ENCODE data around the gene SCN1B.
"Not testable (repeated sequence)": the region's sequence is repeated elsewhere in the genome, so short reads cannot be mapped to it uniquely, and the experiment has no call there.

The SCN1B gene

GRCh38 chr19:35030257-35031071, at the start of gene SCN1B:
Gene SCN1B, plus strand, starts transcription at chr19:35030470. Its CDS starts 351 bp downstream, at chr19:35030821.
- DNase-seq (ENCODE audit: low read depth, low spot score), result no peak

DNA sequence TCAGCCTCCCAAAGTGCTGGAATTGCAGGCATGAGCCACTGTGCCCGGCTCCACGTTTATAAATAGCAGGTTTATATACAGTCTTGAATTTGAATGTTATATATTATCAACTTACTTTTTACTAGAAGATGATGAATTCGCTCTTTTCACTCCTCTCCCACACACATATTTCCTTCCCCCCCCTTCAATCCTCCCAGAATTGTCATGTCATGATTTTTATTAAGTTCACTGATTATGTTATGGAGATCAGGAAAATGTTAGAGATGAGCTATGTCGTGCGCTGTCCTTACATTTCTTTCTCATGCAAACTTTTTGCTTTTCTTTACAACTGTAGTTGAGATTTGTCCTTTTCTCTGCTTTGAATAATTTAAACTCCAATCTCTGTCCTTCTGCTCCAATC, 48.0 kb upstream of the SCN1B start:
- DNase-seq (ENCODE audit: low read depth, low spot score), result no peak

DNA sequence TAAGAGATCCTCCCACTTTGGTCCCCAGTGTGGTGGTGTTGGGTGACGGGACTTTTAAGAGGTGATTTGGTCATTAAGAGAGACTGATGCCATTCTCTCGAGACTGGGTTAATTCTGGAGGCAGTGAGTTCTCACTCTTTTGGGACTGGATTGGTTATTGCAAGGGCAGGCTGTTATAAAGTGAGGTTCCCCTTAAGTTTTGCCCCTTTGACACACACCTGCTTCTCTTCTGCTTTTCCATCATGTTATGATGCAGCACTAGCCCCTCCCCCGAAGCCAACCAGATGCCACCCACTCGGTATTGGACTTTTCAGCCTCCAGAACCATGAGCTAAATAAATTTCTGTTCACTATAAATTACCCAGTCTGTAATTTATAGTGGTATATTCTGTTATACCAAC, 46.5 kb upstream of the SCN1B start:
- DNase-seq (ENCODE audit: low read depth, low spot score), result no peak

DNA sequence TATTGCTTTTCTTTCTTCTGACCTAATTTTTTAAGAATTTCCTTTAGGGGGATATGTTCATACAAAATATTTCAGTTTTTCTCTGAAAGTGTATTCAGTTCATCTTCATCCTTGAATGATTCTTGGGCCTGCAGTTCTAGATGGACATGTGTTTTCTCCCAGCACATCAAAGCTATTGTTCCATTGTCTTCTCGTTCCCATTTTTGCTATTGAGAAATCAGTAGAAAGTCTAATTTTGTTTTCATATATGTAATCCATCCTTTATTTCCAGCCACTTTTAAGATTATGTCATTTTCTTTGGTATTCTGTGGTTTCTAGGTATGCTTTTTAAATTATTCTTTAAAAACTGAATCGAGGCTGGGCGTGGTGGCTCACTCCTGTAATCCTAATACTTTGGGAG, 46.0 kb upstream of the SCN1B start:
- no peak for DNase-seq (ENCODE audit: low read depth, low spot score)

DNA sequence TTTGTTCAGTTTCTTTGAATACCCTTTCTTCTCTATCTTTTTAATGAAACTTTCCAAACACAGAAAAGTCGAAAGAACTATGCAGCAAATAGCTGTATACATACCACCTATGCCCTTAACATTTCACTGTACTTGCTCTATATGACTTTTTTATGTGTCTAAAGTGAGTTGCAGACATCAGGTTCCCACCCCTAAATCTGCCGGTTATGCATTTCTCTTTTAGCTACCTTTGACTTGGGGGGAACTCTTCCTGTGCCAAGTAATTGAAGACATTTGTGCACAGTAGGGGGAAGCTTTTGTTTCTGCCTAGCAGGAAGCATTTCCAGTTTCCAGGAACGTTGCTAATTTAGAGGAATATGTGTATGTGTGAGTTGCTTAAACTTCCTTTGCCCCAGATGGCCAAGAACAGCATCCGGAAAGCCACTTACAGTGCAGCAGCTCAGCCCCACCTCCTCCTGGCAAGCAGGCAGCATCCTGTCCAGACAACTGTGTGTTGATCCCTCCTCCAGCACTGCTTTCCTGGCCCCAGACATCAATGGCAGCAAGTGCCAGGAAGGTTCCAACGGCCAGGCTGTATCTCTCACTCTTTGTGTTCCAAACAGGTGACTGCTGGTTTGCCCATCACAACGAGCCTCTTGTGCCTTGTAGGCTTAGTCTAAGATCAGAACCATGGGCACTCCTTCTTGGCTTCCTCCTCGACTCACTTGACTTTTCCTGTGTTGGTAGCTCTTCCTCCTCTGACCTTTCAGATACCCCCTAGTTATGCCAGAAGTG, 44.8 kb upstream of the SCN1B start:
- DNase-seq (ENCODE audit: low read depth, low spot score), result no peak

GRCh38 chr19:34988119-34988518, 42.2 kb upstream of the SCN1B start:
- DNase-seq (ENCODE audit: low read depth, low spot score), result no peak

GRCh38 chr19:34989298-34989697, 41.0 kb upstream of the SCN1B start:
- DNase-seq (ENCODE audit: low read depth, low spot score), result no peak

GRCh38 chr19:34990578-34991192, 39.6 kb upstream of the SCN1B start:
- no peak for DNase-seq (ENCODE audit: low read depth, low spot score)

DNA sequence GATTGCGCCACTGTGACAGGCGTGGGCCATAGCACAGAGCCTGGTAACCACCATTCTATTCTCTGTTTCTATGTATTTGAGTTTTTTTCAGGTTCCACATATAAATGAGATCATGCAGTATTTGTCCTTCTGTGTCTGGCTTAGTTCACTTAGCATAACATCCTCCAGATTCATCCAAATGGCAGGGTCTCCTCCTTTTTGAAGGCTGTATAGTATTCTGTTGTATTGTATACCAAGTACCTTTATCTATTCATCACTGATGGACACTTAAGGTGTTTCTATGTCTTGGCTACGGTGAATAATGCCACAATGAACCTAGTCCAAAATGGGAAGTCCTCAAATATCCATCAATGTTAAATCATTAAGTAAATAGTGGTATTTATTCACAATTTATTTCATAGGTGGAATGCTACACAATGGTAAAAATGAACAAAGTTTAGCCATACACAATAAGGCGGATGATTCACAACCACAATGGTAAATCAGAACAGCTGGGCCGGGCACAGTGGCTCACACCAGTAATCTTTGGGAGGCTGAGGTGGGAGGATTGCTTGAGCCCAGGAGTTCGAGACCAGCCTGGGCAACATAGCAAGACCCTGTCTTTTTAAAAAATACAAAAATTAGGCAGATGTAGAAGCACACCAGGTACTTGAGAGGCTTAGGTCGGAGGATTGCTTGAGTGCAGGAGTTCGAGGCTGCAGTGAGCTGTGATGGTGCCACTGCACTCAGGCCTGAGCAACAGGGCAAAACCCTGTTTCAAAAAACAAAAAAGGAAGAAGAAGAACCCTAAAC, 38.5 kb upstream of the SCN1B start:
- DNase-seq (ENCODE audit: low read depth, low spot score), result no peak

DNA sequence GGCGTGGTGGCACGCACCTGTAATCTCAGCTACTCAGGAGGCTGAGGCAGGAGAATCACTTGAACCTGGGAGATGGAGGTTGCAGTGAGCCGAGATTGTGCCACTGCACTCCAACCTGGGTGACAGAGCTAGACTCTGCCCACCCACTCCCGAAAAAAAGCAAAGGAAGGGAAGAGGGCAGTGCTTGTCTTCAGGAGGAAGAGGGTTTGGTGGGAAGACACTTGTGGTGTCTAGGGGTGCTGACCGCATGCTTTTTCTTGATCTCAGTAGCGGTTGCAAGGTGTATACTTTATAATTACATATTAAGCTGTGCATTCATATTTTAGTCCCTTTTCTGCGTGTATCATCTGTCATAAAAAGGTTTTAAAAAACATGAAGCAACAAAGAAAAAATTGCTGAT, 37.7 kb upstream of the SCN1B start:
- DNase-seq (ENCODE audit: low read depth, low spot score), result not testable (repeated sequence)

DNA sequence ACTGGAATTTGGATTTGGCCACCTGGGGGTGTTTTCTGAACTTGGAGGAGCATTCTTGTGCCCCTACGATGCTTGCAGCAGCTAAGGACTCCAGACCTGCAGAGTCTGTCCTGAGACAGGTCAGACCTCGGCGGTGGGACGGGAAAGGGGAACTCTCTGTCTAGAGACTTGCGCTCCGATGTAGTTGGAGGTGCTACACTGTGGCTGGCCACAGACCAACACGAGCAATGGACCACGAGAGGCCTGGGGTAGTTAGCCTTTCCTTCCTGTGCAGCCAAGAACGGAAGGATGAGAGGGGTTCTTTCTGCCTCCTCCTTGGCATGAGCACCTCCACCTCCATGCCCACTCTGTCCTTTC, 36.0 kb upstream of the SCN1B start:
- DNase-seq (ENCODE audit: low read depth, low spot score), result no peak

- no peak for DNase-seq (ENCODE audit: low read depth, low spot score)
Observed at GRCh38 chr19:34994643-34995541, 35.4 kb upstream of the SCN1B start.

DNA sequence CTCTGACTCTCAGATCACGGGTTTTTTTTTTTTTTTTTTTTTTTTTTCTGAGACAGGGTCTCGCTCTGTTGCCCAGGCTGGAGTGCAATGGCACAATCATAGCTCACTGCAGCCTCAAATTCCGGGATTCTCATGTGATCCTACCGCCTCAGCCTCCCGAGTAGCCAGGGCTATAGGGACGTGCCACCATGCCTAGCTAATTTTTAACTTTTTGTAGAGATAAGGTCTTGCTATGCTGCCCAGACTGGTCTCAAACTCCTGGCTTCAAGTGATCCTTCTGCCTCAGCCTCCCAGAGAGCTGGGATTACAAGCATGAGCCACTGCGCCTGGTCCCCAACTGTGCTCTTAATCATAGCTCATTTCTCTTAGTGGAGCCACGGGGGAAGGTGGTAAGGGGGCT, 34.7 kb upstream of the SCN1B start:
- no peak for DNase-seq (ENCODE audit: low read depth, low spot score)

GRCh38 chr19:34997071-34997617, 33.1 kb upstream of the SCN1B start:
- DNase-seq (ENCODE audit: low read depth, low spot score), result no peak

GRCh38 chr19:34998224-34998623, 32.0 kb upstream of the SCN1B start:
- not testable (repeated sequence) for DNase-seq (ENCODE audit: low read depth, low spot score)

DNA sequence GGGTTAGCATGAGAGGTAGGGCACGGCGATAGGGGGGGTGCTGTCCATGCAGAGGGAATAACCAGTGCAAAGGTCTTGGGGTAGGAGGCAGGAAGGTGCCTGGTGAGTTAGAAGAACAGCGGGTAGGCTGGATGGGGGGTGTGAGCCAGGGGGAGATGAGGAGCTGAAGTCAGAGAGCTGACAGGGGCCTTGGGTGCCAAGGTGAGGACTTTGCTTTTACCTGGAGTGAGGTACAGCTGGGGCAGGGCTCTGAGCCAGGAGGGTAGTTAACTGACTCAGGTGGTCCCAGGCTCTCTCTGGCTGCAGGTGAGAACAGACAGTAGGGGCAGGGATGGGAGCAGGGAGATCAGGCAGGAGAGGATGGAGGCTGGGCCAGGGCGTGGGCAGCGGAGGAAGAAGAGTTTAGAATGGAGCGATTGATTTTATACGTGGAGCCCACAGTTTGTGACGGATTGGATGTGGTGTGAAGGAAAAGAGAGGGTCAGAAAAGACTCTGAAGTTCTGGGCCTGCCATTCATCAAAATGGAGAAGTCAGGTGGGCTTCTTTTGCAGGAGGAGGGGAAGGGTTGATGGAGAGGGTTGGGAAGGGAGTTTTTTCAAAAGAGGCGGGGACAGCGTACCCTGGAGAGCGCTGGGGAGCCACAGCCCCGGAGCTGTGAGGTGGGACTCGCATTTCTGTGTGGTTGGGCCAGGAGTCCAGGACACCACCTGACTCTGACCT, 31.3 kb upstream of the SCN1B start:
- DNase-seq (ENCODE audit: low read depth, low spot score), result no peak

DNA sequence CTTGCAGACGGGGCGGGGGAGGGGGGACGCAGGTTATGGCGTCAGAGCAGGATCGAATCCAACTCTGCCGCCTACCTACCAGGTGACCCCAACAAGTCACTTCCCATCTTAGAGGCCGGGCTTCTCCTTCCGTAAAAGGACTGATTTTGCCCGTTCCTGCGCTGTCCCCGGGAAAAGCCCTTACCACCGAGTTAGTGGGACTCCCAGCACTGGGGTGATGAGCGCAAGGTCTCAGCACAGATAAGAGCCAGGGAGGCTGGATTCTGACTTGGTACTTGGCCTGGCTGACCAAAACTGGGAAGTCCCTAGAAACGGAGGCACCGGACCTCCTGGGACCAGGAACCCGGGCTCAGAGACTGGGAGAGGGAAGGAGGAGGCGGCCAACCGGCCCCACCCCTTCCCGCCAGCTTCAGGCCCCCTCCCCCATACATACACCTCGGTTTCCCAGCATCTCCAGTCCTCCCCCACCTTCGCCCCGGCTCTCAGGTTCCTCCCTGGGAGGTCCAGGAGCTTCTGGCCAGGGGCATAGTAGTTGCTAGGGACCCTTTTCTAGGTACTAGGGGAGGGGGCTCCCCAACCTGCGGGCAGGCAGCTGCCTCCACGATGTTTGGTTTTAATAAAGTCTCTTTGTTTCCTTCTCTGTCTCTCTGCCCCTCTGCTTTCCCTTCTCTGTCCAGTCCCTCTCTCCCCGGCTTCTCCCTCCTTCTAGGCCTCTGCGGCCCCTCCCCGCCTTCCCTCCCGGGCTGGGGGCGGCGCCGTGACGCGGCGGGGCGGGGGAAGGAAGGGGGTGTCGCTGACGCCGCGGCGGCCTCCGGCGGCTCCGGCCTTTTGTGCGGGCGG, 30.6 kb upstream of the SCN1B start, which contains the start of gene GRAMD1A:
Gene GRAMD1A (plus strand): TSS at position 826 of the 840 bp plus-strand sequence. CDS start 156 bp downstream, outside the sequence.
- DNase-seq (ENCODE audit: low read depth, low spot score), result peak; percentile 61

GRCh38 chr19:35000338-35000646, 30.0 kb upstream of the SCN1B start:
- DNase-seq (ENCODE audit: low read depth, low spot score), result no peak
